GM12873 (cell line): ENCODE data around the gene TPRA1.

Source experiments
- CTCF ChIP-seq: IDR thresholded peaks from 2 replicates; pipeline ENCODE4 v1.5.1; 2012; ENCODE audit warnings: low read depth, mild to moderate bottlenecking, moderate library complexity, low read length, control low read depth; ENCODE audit not compliant: insufficient read depth; ENCODE audit errors: missing control alignments

Gene TPRA1

GRCh38 chr3:127524296-127524896 is 66.1 kb downstream of the TPRA1 start:
- no peak for TF ChIP-seq CTCF
